ENCODE data around the gene KAT7.

DNA sequence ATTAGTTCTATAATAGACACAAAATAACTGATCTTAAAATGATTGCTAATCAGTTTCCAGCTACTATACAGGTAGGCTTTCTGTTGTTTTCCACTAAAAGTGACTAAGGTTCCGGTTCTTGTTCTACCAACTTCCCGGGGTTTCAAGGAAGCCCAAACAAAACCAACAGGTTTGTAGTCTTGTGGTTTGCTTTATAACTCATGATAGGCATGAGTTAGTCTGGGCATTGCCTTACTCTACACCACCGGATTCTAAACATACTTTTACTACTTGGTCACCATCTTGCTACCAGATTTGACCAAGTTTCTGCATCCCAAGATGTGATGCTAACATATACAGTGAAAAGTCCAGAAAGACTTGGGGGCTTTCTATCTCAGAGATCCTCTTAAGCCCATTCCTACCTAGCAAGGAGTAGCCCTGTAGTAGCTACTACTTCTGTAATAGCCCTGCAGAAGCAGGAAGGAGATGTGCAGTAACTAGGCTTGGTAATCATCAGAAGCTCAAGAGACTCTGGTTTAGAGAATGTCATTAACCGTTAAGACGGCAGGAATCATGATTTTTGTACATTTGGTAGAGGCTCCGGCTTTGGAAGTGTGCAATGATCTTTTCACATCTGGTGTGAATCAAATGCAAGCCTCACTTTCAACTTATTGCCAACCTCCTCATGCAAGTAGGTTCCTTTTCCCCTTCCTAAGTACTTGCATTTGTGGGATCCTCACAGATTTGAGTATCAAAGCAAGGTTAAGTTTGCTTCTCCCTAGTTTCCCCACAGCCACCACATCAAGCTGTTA lies 26.1 kb upstream of the KAT7 start:
- no peak for TF ChIP-seq HDGF (IDR thresholded peaks at IDR 0.05)
- TF ChIP-seq POLR2AphosphoS5 (IDR thresholded peaks at IDR 0.05; ENCODE audit: low read length): no peak
- TF ChIP-seq, protein P1, sequence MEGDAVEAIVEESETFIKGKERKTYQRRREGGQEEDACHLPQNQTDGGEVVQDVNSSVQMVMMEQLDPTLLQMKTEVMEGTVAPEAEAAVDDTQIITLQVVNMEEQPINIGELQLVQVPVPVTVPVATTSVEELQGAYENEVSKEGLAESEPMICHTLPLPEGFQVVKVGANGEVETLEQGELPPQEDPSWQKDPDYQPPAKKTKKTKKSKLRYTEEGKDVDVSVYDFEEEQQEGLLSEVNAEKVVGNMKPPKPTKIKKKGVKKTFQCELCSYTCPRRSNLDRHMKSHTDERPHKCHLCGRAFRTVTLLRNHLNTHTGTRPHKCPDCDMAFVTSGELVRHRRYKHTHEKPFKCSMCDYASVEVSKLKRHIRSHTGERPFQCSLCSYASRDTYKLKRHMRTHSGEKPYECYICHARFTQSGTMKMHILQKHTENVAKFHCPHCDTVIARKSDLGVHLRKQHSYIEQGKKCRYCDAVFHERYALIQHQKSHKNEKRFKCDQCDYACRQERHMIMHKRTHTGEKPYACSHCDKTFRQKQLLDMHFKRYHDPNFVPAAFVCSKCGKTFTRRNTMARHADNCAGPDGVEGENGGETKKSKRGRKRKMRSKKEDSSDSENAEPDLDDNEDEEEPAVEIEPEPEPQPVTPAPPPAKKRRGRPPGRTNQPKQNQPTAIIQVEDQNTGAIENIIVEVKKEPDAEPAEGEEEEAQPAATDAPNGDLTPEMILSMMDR (IDR thresholded peaks at IDR 0.05 in 2 of 3, conservative IDR thresholded peaks at IDR 0.05 in 1 of 3; ENCODE audit: control insufficient read depth in 2 of 3, extremely low read depth in 1 of 3, insufficient read depth in 1 of 3, low read depth in 3 of 3, low read length in 3 of 3): no peak
- TF ChIP-seq HDAC6 (IDR thresholded peaks at IDR 0.05; ENCODE audit: unreplicated experiment): no peak
- no peak for TF ChIP-seq SIN3A (IDR thresholded peaks at IDR 0.05; ENCODE audit: low read depth, low read length)
- TF ChIP-seq EZH2 (IDR thresholded peaks at IDR 0.05; ENCODE audit: borderline replicate concordance, control insufficient read depth, low read depth, low read length): no peak
- TF ChIP-seq RCOR1 (conservative IDR thresholded peaks at IDR 0.05; ENCODE audit: low read depth, low read length): no peak
- TF ChIP-seq, protein P2, sequence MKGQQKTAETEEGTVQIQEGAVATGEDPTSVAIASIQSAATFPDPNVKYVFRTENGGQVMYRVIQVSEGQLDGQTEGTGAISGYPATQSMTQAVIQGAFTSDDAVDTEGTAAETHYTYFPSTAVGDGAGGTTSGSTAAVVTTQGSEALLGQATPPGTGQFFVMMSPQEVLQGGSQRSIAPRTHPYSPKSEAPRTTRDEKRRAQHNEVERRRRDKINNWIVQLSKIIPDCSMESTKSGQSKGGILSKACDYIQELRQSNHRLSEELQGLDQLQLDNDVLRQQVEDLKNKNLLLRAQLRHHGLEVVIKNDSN (IDR thresholded peaks at IDR 0.05; ENCODE audit: borderline replicate concordance, extremely low read length, insufficient read depth, low read depth, low read length): no peak
- TF ChIP-seq, protein P3, sequence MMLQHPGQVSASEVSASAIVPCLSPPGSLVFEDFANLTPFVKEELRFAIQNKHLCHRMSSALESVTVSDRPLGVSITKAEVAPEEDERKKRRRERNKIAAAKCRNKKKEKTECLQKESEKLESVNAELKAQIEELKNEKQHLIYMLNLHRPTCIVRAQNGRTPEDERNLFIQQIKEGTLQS (IDR thresholded peaks at IDR 0.05; ENCODE audit: borderline replicate concordance, extremely low read depth, low read depth, low read length): no peak

All from GM12878 (cell line).